Fibroblast of lung (primary cell): ENCODE data around the gene MED26. TPM values are rescaled to one million over a fixed set of nuclear protein-coding genes. Genes with fewer than 3 reads are reported as not detected.

ENCODE experiments used
- DNase-seq, 2 donors: peaks; one replicate each; pipeline versions ENCODE4 v3.0.0 to v3.0.0-alpha.2; 2010; ENCODE audit warnings: low read depth in 2 of 2
- H2AFZ ChIP-seq: 2 replicates; pipeline ENCODE4 v1.5.1; 2012; ENCODE audit warnings: low read length, control low read depth, inconsistent platforms
- H3K27ac ChIP-seq: 2 replicates; pipeline ENCODE4 v1.5.1; 2011; ENCODE audit warnings: low read length, control low read depth; ENCODE audit not compliant: insufficient read depth
- H3K27me3 ChIP-seq: 2 replicates; pipeline ENCODE4 v1.5.1; 2011; ENCODE audit warnings: mild to moderate bottlenecking, low read length; ENCODE audit not compliant: control insufficient read depth, insufficient read depth
- H3K36me3 ChIP-seq: 2 replicates; pipeline ENCODE4 v1.5.1; 2011; ENCODE audit warnings: low read length; ENCODE audit not compliant: control insufficient read depth, insufficient read depth
- H3K4me1 ChIP-seq: 2 replicates; pipeline ENCODE4 v1.5.1; 2011; ENCODE audit warnings: low read length; ENCODE audit not compliant: control insufficient read depth, insufficient read depth; ENCODE audit errors: extremely low read depth
- H3K4me2 ChIP-seq: 2 replicates; pipeline ENCODE4 v1.5.1; 2011; ENCODE audit warnings: low read length, control low read depth; ENCODE audit not compliant: insufficient read depth; ENCODE audit errors: extremely low read depth
- H3K4me3 ChIP-seq, 4 experiments: fragments of 200-600 bp in 1 of 4; sonication (generic) in 1 of 4; replicated peaks in 1 of 4; 2 replicates each; pipeline ENCODE4 v1.5.1; 2011 to 2016; ENCODE audit warnings: low read length in 4 of 4, low read depth in 3 of 4, mild to moderate bottlenecking in 3 of 4, control low read depth in 2 of 4, inconsistent platforms in 1 of 4, mixed read lengths in 1 of 4; ENCODE audit not compliant: insufficient read depth in 1 of 4; ENCODE audit errors: control extremely low read depth in 1 of 4
- H3K79me2 ChIP-seq: 2 replicates; pipeline ENCODE4 v1.5.1; 2012; ENCODE audit warnings: mild to moderate bottlenecking, low read length, inconsistent platforms; ENCODE audit not compliant: control insufficient read depth, insufficient read depth
- H3K9ac ChIP-seq: 2 replicates; pipeline ENCODE4 v1.5.1; 2011; ENCODE audit warnings: mild to moderate bottlenecking, low read length, control low read depth; ENCODE audit not compliant: insufficient read depth
- H3K9me3 ChIP-seq: 2 replicates; pipeline ENCODE4 v1.5.1; 2012; ENCODE audit warnings: low read depth, low read length; ENCODE audit not compliant: control insufficient read depth, insufficient read depth
- H4K20me1 ChIP-seq: 2 replicates; pipeline ENCODE4 v1.5.1; 2011; ENCODE audit warnings: low read length; ENCODE audit not compliant: control insufficient read depth, insufficient read depth; ENCODE audit errors: extremely low read depth
- EZH2 ChIP-seq: IDR thresholded peaks from 2 replicates; pipeline ENCODE4 v1.5.1; 2012; ENCODE audit warnings: low read length, control low read depth, mild to moderate bottlenecking; ENCODE audit errors: missing control alignments
- polyA plus RNA-seq, 2 donors: library from polyadenylated mRNA; depleted of rRNA in 1 of 2; stranded (reverse) in 1 of 2; unstranded in 1 of 2; fragments of >200 nt; gene quantifications; 2 replicates each; pipeline ENCODE4 v1.2.1, GENCODE V29; 2011 to 2012; ENCODE audit warnings: missing spikeins in 1 of 2
- total RNA-seq: library from RNA; depleted of rRNA; stranded (reverse); fragments of >200 nt; gene quantifications from 2 replicates; pipeline ENCODE4 v1.2.1, GENCODE V29; 2014
- TF ChIP-seq, protein P1 (sequence below), 2 donors: IDR thresholded peaks in 1 of 2; conservative IDR thresholded peaks in 1 of 2; 1 replicate in 1 of 2; 2 replicates in 1 of 2; pipeline ENCODE4 v1.5.1; 2011 to 2012; ENCODE audit warnings: low read length in 2 of 2, control low read depth in 1 of 2, inconsistent platforms in 1 of 2, low read depth in 1 of 2, mild to moderate bottlenecking in 1 of 2

Gene MED26
- total and polyA plus RNA-seq, 2 donors (not counting 1 experiment from before 2014, with no cell fraction given) = 3.7 to 4.5 TPM

DNA sequence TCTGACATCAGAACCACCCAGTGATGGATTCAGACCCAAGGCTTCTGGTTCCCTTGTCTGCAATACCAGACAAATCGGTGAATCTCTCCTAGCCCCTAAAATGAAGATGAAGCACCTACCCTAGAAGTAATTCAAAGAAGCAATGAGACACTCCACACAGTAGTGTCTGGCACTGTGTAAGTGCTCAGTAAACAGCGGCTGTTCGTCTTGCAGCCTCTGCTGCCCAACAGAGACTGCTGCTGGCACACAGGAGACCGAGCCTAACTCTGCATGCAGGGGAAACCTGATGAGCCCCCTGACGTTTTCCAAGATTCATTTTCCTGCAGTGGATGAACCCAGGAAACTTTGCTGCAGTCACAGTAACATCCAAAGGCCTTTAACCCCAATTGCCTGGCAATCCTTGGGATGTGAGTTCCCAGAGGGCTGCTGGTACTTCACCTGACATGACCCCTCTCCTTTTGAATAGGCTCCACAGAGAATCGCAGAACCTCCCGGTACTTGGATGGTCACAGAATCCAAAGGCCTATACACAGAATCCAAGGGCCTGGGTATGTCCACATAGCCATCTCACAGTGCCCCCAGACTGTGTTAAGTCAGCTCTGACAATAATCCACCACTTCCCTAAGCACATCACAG, 6.7 kb downstream of the MED26 start:
- Histone ChIP-seq H3K9me3 (no peaks in the 10 kb centered on the region), H3K36me3 (peaks cover 5% of the 10 kb centered on the region), H3K9ac (no peak overlapping the region), H2AFZ (no peak overlapping the region), H3K27ac (no peak overlapping the region), H4K20me1 (no peaks in the 10 kb centered on the region), H3K27me3 (no peaks in the 10 kb centered on the region), H3K79me2 (peaks cover 100% of the 10 kb centered on the region), H3K4me2 (no peak overlapping the region), H3K4me1 (peaks cover 2% of the 10 kb centered on the region), H3K4me3 (no peak overlapping the region)
- no peak for DNase-seq
- no peak for TF ChIP-seq EZH2
- TF ChIP-seq, protein P1, sequence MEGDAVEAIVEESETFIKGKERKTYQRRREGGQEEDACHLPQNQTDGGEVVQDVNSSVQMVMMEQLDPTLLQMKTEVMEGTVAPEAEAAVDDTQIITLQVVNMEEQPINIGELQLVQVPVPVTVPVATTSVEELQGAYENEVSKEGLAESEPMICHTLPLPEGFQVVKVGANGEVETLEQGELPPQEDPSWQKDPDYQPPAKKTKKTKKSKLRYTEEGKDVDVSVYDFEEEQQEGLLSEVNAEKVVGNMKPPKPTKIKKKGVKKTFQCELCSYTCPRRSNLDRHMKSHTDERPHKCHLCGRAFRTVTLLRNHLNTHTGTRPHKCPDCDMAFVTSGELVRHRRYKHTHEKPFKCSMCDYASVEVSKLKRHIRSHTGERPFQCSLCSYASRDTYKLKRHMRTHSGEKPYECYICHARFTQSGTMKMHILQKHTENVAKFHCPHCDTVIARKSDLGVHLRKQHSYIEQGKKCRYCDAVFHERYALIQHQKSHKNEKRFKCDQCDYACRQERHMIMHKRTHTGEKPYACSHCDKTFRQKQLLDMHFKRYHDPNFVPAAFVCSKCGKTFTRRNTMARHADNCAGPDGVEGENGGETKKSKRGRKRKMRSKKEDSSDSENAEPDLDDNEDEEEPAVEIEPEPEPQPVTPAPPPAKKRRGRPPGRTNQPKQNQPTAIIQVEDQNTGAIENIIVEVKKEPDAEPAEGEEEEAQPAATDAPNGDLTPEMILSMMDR (conservative IDR thresholded peaks at IDR 0.05 in 1 of 2, IDR thresholded peaks at IDR 0.05 in 1 of 2; ENCODE audit: low read depth in 1 of 2, low read length in 2 of 2) = no peak

DNA sequence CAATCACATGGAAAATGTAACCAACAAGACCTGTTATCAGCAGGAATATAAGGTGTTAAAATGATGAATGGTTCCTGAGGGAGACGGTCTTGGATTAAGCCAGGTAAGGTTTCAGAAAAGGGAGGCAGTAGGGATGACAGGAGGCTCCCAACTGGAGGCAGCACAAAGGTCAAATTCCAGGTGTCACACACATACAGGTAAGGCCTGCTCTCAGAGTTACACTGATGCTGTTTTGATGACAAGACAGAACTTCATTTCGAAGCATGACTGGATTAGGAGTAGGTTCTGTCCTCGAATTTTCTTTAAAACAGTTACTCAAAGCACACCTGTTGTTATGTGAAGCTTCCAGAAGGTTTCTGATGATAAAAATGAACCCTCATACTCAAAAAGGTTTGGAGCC, 7.4 kb downstream of the MED26 start:
- Histone ChIP-seq H3K27ac (no peak overlapping the region), H3K4me3 (no peak overlapping the region), H3K4me2 (no peak overlapping the region), H3K27me3 (no peaks in the 10 kb centered on the region), H3K9me3 (no peaks in the 10 kb centered on the region), H3K79me2 (peaks cover 100% of the 10 kb centered on the region), H3K36me3 (peaks cover 5% of the 10 kb centered on the region), H3K9ac (no peak overlapping the region), H2AFZ (no peak overlapping the region), H4K20me1 (no peaks in the 10 kb centered on the region), H3K4me1 (peaks cover 2% of the 10 kb centered on the region)
- no peak for TF ChIP-seq EZH2
- TF ChIP-seq, protein P1 (conservative IDR thresholded peaks at IDR 0.05 in 1 of 2, IDR thresholded peaks at IDR 0.05 in 1 of 2; ENCODE audit: low read depth in 1 of 2, low read length in 2 of 2) = no peak
- no peak for DNase-seq

DNA sequence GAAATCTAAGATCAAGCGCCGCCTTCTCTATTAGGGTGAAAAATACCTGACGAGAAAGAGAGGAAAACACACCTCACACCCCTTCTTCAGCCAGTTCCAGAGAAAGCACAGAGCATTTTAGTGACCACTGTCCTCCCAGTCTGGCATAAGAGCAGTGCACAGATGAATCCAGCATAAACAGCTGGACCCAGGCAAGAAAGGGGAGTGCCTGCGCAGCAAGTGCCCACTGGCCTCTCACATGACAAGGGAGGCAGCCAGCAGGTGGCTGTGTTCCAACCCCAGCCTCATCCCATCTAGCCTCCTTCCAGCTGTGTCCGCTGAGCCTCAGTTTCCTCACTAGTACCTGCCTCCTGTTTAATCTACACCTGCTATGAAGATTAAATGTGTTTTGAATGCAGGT, 8.0 kb downstream of the MED26 start:
- no peaks in the 10 kb centered on the region for H3K9me3 ChIP-seq
- no peak overlapping the region for H2AFZ ChIP-seq
- no peak for TF ChIP-seq EZH2
- TF ChIP-seq, protein P1 (conservative IDR thresholded peaks at IDR 0.05 in 1 of 2, IDR thresholded peaks at IDR 0.05 in 1 of 2; ENCODE audit: low read depth in 1 of 2, low read length in 2 of 2) = no peak
- no peak overlapping the region for H3K4me3 ChIP-seq
- no peak overlapping the region for H3K9ac ChIP-seq
- H3K4me1 ChIP-seq = peaks cover 5% of the 10 kb centered on the region
- H3K79me2 ChIP-seq = peaks cover 98% of the 10 kb centered on the region
- peaks cover 5% of the 10 kb centered on the region for H3K36me3 ChIP-seq
- no peaks in the 10 kb centered on the region for H3K27me3 ChIP-seq
- DNase-seq = no peak
- H3K4me2 ChIP-seq = no peak overlapping the region
- H4K20me1 ChIP-seq = no peaks in the 10 kb centered on the region
- H3K27ac ChIP-seq = no peak overlapping the region
